Panc1 (cell line): Measurements from ENCODE around the gene KCNIP4. TPM values are rescaled to one million over a fixed set of nuclear protein-coding genes. Genes with fewer than 3 reads are reported as not detected.
A peak's percentile ranks its signal among the peaks of the same experiment; 100 is the strongest.

ENCODE experiments used
- ATAC-seq: fragments of 200-7000 bp; cut with Tn5 transposase; 2 replicates; pipeline ENCODE4 v1.9.1; 2020; ENCODE audit warnings: mild to moderate bottlenecking, moderate library complexity
- BruUV-seq: library from RNA; stranded (reverse); fragments of 400-500 nt; replicated peaks from 2 replicates; lab custom pipeline; 2021; lab: Mats Ljungman, UMichigan
- CTCF ChIA-PET: fragments of 300-600 bp; sonication (Branson Sonifier 250); formaldehyde crosslinking; loops from one replicate; lab custom pipeline; 2022; ENCODE audit warnings: antibody characterized with exemption; lab: Charles Lee
- POLR2A ChIA-PET: fragments of 300-600 bp; sonication (Branson Sonifier 250); formaldehyde crosslinking; loops from one replicate; lab custom pipeline; 2022; ENCODE audit warnings: antibody characterized with exemption; lab: Charles Lee
- DNase-seq: peaks from one replicate; pipeline ENCODE4 v3.0.0-alpha.2; 2010; ENCODE audit warnings: low read depth, low spot score
- H3K27ac ChIP-seq: 2 replicates; pipeline ENCODE4 v1.5.1; 2011; ENCODE audit warnings: mild to moderate bottlenecking, low read length, inconsistent platforms
- H3K27me3 ChIP-seq: fragments of 200-500 bp; sonication (Bioruptor generic); 2 replicates; pipeline ENCODE4 v1.6.0; 2014; ENCODE audit warnings: low read length, inconsistent platforms; ENCODE audit not compliant: control insufficient read depth, insufficient read depth
- H3K36me3 ChIP-seq: fragments of 200-500 bp; sonication (Bioruptor generic); 2 replicates; pipeline ENCODE4 v1.5.1; 2014; ENCODE audit warnings: inconsistent platforms, mild to moderate bottlenecking, low read length, moderate library complexity; ENCODE audit not compliant: control insufficient read depth, insufficient read depth
- H3K4me1 ChIP-seq: 2 replicates; pipeline ENCODE4 v1.5.1; 2011; ENCODE audit warnings: inconsistent platforms, mild to moderate bottlenecking, low read length, moderate library complexity; ENCODE audit not compliant: control insufficient read depth, insufficient read depth
- H3K4me3 ChIP-seq, 2 experiments: 2 replicates each; pipeline ENCODE4 v1.5.1; 2011 to 2012; ENCODE audit warnings: low read depth in 2 of 2, low read length in 2 of 2, mild to moderate bottlenecking in 2 of 2, inconsistent platforms in 1 of 2, moderate library complexity in 1 of 2
- H3K9me3 ChIP-seq: fragments of 200-500 bp; sonication (Bioruptor generic); 2 replicates; pipeline ENCODE4 v1.5.1; 2014; ENCODE audit warnings: low read depth, mild to moderate bottlenecking, inconsistent platforms, low read length, moderate library complexity; ENCODE audit not compliant: control insufficient read depth, insufficient read depth
- CTCF ChIP-seq: fragments of 450-650 bp; IDR thresholded peaks from 2 replicates; pipeline ENCODE4 v1.5.1; 2017; ENCODE audit warnings: mild to moderate bottlenecking
- POLR2AphosphoS5 ChIP-seq: IDR thresholded peaks from 2 replicates; pipeline ENCODE4 v1.6.1; 2012; ENCODE audit warnings: mild to moderate bottlenecking, low read depth, low read length, moderate library complexity
- REST ChIP-seq, 2 experiments: IDR thresholded peaks; 2 replicates each; pipeline ENCODE4 v1.6.1; 2011 to 2012; ENCODE audit warnings: low read depth in 2 of 2, control low read depth in 1 of 2, low read length in 1 of 2, mild to moderate bottlenecking in 1 of 2, moderate library complexity in 1 of 2; ENCODE audit not compliant: insufficient read depth in 1 of 2
- SIN3A ChIP-seq: IDR thresholded peaks from 2 replicates; pipeline ENCODE4 v1.6.1; 2012; ENCODE audit warnings: low read depth, mild to moderate bottlenecking, low read length, moderate library complexity, borderline replicate concordance; ENCODE audit not compliant: insufficient read depth
- TCF7L2 ChIP-seq: IDR thresholded peaks from 2 replicates; pipeline ENCODE4 v1.6.1; 2011; ENCODE audit warnings: mild to moderate bottlenecking, low read depth, low read length, inconsistent platforms
- in situ Hi-C: cut with HindIII; loops from 2 replicates; pipeline ENCODE4 v1.10.0; 2016; ENCODE audit warnings: low sequenced_read_pairs, low pct_unique_long_range_greater_than_20kb
- intact Hi-C: fragments of 100-400 bp; cut with micrococcal nuclease; formaldehyde crosslinking; loops from one replicate; pipeline ENCODE4 v1.10.0; 2022; ENCODE audit not compliant: unreplicated experiment
- total RNA-seq: library from RNA; stranded (reverse); gene quantifications from one replicate; pipeline ENCODE4 v1.2.1, GENCODE V29; 2021; ENCODE audit not compliant: unreplicated experiment

The KCNIP4 gene
- total RNA-seq, 1 experiment from 2014 or later = not detected

GRCh38 chr4:21949073-21949457 is 493 bp upstream of the KCNIP4 start:
- ATAC-seq = no peak
- H3K4me3 ChIP-seq = peak overlapping the region in 1 of 2 experiments; percentile 18; a peak in 1 of 4 replicates
- H3K36me3 ChIP-seq = no peaks in the 10 kb centered on the region
- no peaks in the 10 kb centered on the region for H3K27me3 ChIP-seq
- no peaks in the 10 kb centered on the region for H3K9me3 ChIP-seq
- CTCF ChIA-PET = no interaction called here
- intact Hi-C loops (no loop called here), in situ Hi-C loops (no loop called here)
- H3K27ac ChIP-seq = no peak overlapping the region
- BruUV-seq = no TSS peak
- H3K4me1 ChIP-seq = no peaks in the 10 kb centered on the region
- TF ChIP-seq POLR2AphosphoS5 = no peak
- TF ChIP-seq SIN3A = no peak
- TF ChIP-seq TCF7L2 = no peak
- no peak for TF ChIP-seq CTCF
- no peak for TF ChIP-seq REST (IDR thresholded peaks at IDR 0.05; ENCODE audit: insufficient read depth in 1 of 2, low read depth in 2 of 2, low read length in 1 of 2)
- POLR2A ChIA-PET = no interaction called here
- DNase-seq = no peak

GRCh38 chr4:21947791-21948346 is 703 bp downstream of the KCNIP4 start:
- Histone ChIP-seq H3K27me3 (no peaks in the 10 kb centered on the region), H3K9me3 (no peaks in the 10 kb centered on the region), H3K4me3 (peak overlapping the region in 1 of 2 experiments; percentile 32; a peak in 1 of 4 replicates), H3K27ac (no peak overlapping the region), H3K36me3 (no peaks in the 10 kb centered on the region), H3K4me1 (no peaks in the 10 kb centered on the region)
- no peak for TF ChIP-seq SIN3A
- no peak for TF ChIP-seq CTCF
- TF ChIP-seq TCF7L2 = no peak
- no peak for TF ChIP-seq POLR2AphosphoS5
- in situ Hi-C loops = no loop called here
- ATAC-seq (no peak), DNase-seq (no peak)
- intact Hi-C loops = no loop called here
- CTCF ChIA-PET = no interaction called here
- POLR2A ChIA-PET = no interaction called here
- BruUV-seq = no TSS peak
